ENCODE data around the gene MRPS6. TPM values are rescaled to one million over a fixed set of nuclear protein-coding genes. Genes with fewer than 3 reads are reported as not detected.

The MRPS6 gene
- total RNA-seq, 1 experiment from 2014 or later, result 32.8 TPM

- CTCF ChIA-PET, result no interaction called here
- POLR2A ChIA-PET (ENCODE audit: unreplicated experiment), result no interaction called here
Observed at GRCh38 chr21:34132202-34132601, 58.8 kb downstream of the MRPS6 start.

GRCh38 chr21:34132926-34133325 lies 59.5 kb downstream of the MRPS6 start:
- H3K4me2 ChIP-seq (ENCODE audit: low read length), result no peak overlapping the region
- no TSS peak for BruUV-seq (replicated peaks)
- H4K20me1 ChIP-seq (ENCODE audit: low read length), result no peaks in the 10 kb centered on the region; the same call in 1 of the 2 replicates
- H3F3A ChIP-seq (ENCODE audit: low read length, unreplicated experiment), result no peaks in the 10 kb centered on the region
- no peak overlapping the region for H3K9ac ChIP-seq (ENCODE audit: low read length)
- no peak for DNase-seq
- H3K79me2 ChIP-seq (ENCODE audit: low read length), result peaks cover 80% of the 10 kb centered on the region
- CTCF ChIA-PET, result interaction anchor here (0.6 kb wide), 1 partner anchor 69 kb away, joined by 14 read pairs; no protein-coding TSS in a partner anchor
- TF ChIP-seq EZH2phosphoT487 (IDR thresholded peaks at IDR 0.05; ENCODE audit: borderline replicate concordance, low read length) (no peak), EZH2 (IDR thresholded peaks at IDR 0.05; ENCODE audit: low read length, unreplicated experiment) (no peak)
- TF ChIP-seq, protein P1, sequence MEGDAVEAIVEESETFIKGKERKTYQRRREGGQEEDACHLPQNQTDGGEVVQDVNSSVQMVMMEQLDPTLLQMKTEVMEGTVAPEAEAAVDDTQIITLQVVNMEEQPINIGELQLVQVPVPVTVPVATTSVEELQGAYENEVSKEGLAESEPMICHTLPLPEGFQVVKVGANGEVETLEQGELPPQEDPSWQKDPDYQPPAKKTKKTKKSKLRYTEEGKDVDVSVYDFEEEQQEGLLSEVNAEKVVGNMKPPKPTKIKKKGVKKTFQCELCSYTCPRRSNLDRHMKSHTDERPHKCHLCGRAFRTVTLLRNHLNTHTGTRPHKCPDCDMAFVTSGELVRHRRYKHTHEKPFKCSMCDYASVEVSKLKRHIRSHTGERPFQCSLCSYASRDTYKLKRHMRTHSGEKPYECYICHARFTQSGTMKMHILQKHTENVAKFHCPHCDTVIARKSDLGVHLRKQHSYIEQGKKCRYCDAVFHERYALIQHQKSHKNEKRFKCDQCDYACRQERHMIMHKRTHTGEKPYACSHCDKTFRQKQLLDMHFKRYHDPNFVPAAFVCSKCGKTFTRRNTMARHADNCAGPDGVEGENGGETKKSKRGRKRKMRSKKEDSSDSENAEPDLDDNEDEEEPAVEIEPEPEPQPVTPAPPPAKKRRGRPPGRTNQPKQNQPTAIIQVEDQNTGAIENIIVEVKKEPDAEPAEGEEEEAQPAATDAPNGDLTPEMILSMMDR (conservative IDR thresholded peaks at IDR 0.05; ENCODE audit: low read depth, low read length), result no peak
- intact Hi-C loops (cut with micrococcal nuclease), result no loop called here
- H3K9me3 ChIP-seq (ENCODE audit: low read length), result no peaks in the 10 kb centered on the region
- POLR2A ChIA-PET (ENCODE audit: unreplicated experiment), result interaction anchor here (0.5 kb wide), 1 partner anchor 15 kb away, joined by 4 read pairs; no protein-coding TSS in a partner anchor
- no peaks in the 10 kb centered on the region for H3K9me2 ChIP-seq (replicated peaks; ENCODE audit: low read length)
- peaks cover 12% of the 10 kb centered on the region for H3K4me1 ChIP-seq (ENCODE audit: insufficient read depth, low read length)
- peaks cover 28% of the 10 kb centered on the region for H3K36me3 ChIP-seq (ENCODE audit: low read depth, low read length)
- no peak overlapping the region for H3K4me3 ChIP-seq (ENCODE audit: low read length)
- no peak overlapping the region for H2AFZ ChIP-seq (ENCODE audit: low read length)
- no peaks in the 10 kb centered on the region for H3K27me3 ChIP-seq (ENCODE audit: low read length)
- no peak overlapping the region for H3K27ac ChIP-seq (ENCODE audit: low read length)
- ATAC-seq, result no peak

More at GRCh38 chr21:34132202-34132601, 58.8 kb downstream of the MRPS6 start:
- ATAC-seq (no peak), DNase-seq (no peak)
- Histone ChIP-seq H3K4me2 (ENCODE audit: low read length) (no peak overlapping the region), H3K9ac (ENCODE audit: low read length) (no peak overlapping the region), H4K20me1 (ENCODE audit: low read length) (no peaks in the 10 kb centered on the region), H3K27me3 (ENCODE audit: low read length) (no peaks in the 10 kb centered on the region), H3K9me2 (replicated peaks; ENCODE audit: low read length) (no peaks in the 10 kb centered on the region), H3K36me3 (ENCODE audit: low read depth, low read length) (peaks cover 34% of the 10 kb centered on the region), H3F3A (ENCODE audit: low read length, unreplicated experiment) (no peaks in the 10 kb centered on the region), H3K4me1 (ENCODE audit: insufficient read depth, low read length) (peaks cover 12% of the 10 kb centered on the region), H3K9me3 (ENCODE audit: low read length) (no peaks in the 10 kb centered on the region), H3K27ac (ENCODE audit: low read length) (no peak overlapping the region), H3K4me3 (ENCODE audit: low read length) (no peak overlapping the region), H3K79me2 (ENCODE audit: low read length) (peaks cover 80% of the 10 kb centered on the region), H2AFZ (ENCODE audit: low read length) (no peak overlapping the region)
- no TSS peak for BruUV-seq (replicated peaks)
- intact Hi-C loops (cut with micrococcal nuclease), result no loop called here
- TF ChIP-seq EZH2phosphoT487 (IDR thresholded peaks at IDR 0.05; ENCODE audit: borderline replicate concordance, low read length) (no peak), EZH2 (IDR thresholded peaks at IDR 0.05; ENCODE audit: low read length, unreplicated experiment) (no peak)
- TF ChIP-seq, protein P1 (conservative IDR thresholded peaks at IDR 0.05; ENCODE audit: low read depth, low read length), result no peak

DNA sequence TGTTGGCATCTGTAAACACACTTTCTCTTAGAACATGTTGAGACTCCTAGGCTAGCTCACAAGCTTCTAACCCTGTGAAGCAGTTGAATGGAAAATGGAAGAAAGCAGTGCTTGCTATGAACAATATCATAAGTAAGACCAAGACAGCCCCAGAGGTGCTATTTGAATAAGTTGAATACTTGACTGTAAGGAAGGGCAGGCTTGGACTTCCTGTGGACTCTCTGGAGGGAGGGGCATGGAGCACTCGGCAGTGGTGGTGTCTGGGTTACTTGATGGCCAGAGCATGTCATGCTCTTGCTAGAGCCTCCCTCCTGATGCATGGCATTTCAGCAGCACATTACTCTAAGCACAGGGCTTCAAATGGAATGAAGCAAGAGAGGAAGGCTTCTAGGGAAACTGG lies 60.0 kb downstream of the MRPS6 start:
- no peak for ATAC-seq
- DNase-seq, result no peak
- H3K9ac ChIP-seq (ENCODE audit: low read length), result no peak overlapping the region
- H3K9me2 ChIP-seq (replicated peaks; ENCODE audit: low read length), result no peaks in the 10 kb centered on the region
- H2AFZ ChIP-seq (ENCODE audit: low read length), result no peak overlapping the region
- CTCF ChIA-PET, result interaction anchor here (0.6 kb wide), 1 partner anchor 69 kb away, joined by 14 read pairs; no protein-coding TSS in a partner anchor
- H3K36me3 ChIP-seq (ENCODE audit: low read depth, low read length), result peaks cover 26% of the 10 kb centered on the region
- no TSS peak for BruUV-seq (replicated peaks)
- H4K20me1 ChIP-seq (ENCODE audit: low read length), result no peaks in the 10 kb centered on the region; the same call in 1 of the 2 replicates
- H3K27me3 ChIP-seq (ENCODE audit: low read length), result no peaks in the 10 kb centered on the region
- no peaks in the 10 kb centered on the region for H3F3A ChIP-seq (ENCODE audit: low read length, unreplicated experiment)
- no peak overlapping the region for H3K4me3 ChIP-seq (ENCODE audit: low read length)
- peaks cover 12% of the 10 kb centered on the region for H3K4me1 ChIP-seq (ENCODE audit: insufficient read depth, low read length)
- no peak overlapping the region for H3K27ac ChIP-seq (ENCODE audit: low read length)
- TF ChIP-seq EZH2phosphoT487 (IDR thresholded peaks at IDR 0.05; ENCODE audit: borderline replicate concordance, low read length) (no peak), EZH2 (IDR thresholded peaks at IDR 0.05; ENCODE audit: low read length, unreplicated experiment) (no peak)
- TF ChIP-seq, protein P1 (conservative IDR thresholded peaks at IDR 0.05; ENCODE audit: low read depth, low read length), result no peak
- no peak overlapping the region for H3K4me2 ChIP-seq (ENCODE audit: low read length)
- intact Hi-C loops (cut with micrococcal nuclease), result no loop called here
- H3K9me3 ChIP-seq (ENCODE audit: low read length), result no peaks in the 10 kb centered on the region
- peaks cover 79% of the 10 kb centered on the region for H3K79me2 ChIP-seq (ENCODE audit: low read length)
- POLR2A ChIA-PET (ENCODE audit: unreplicated experiment), result no interaction called here

All from PC-3 (cell line).